AG04450 (cell line): Measurements from ENCODE around the gene AP2A2. TPM values are rescaled to one million over a fixed set of nuclear protein-coding genes. Genes with fewer than 3 reads are reported as not detected.

Experiments used
- CTCF ChIA-PET: fragments of 300-600, 350-600 bp; formaldehyde crosslinking; extraction: SDS; loops from one replicate; lab custom pipeline; 2022; ENCODE audit warnings: antibody characterized with exemption, inconsistent platforms; lab: Charles Lee
- POLR2A ChIA-PET: fragments of 350-600 bp; formaldehyde crosslinking; extraction: SDS; loops from one replicate; lab custom pipeline; 2021; ENCODE audit warnings: antibody characterized with exemption, inconsistent platforms; lab: Yijun Ruan, JAX
- DNase-seq: peaks from one replicate; pipeline ENCODE4 v3.0.0-alpha.2; 2011; ENCODE audit warnings: low read depth, low spot score
- H3K27ac ChIP-seq: one replicate; pipeline ENCODE4 v1.5.1; 2012; ENCODE audit warnings: low read depth, low read length, control low read depth
- H3K27me3 ChIP-seq: one replicate; pipeline ENCODE4 v1.6.0; 2012; ENCODE audit warnings: low read length; ENCODE audit not compliant: control insufficient read depth, insufficient read depth
- H3K4me3 ChIP-seq: 2 replicates; pipeline ENCODE4 v1.5.1; 2011; ENCODE audit warnings: mild to moderate bottlenecking, low read depth, low read length, control low read depth
- H3K9me3 ChIP-seq: 2 replicates; pipeline ENCODE4 v1.5.1; 2012; ENCODE audit warnings: low read length; ENCODE audit not compliant: control insufficient read depth, insufficient read depth
- polyA plus RNA-seq: library from polyadenylated mRNA; depleted of rRNA; stranded (reverse); fragments of >200 nt; gene quantifications from 2 replicates; pipeline ENCODE4 v1.2.3, GENCODE V29; 2011
- TF ChIP-seq, protein P1 (sequence below): IDR thresholded peaks from 2 replicates; pipeline ENCODE4 v1.5.1; 2011; ENCODE audit warnings: low read depth, low read length, control low read depth, inconsistent platforms

Gene AP2A2
- polyA plus RNA-seq, 1 experiment: 54.2 TPM

DNA sequence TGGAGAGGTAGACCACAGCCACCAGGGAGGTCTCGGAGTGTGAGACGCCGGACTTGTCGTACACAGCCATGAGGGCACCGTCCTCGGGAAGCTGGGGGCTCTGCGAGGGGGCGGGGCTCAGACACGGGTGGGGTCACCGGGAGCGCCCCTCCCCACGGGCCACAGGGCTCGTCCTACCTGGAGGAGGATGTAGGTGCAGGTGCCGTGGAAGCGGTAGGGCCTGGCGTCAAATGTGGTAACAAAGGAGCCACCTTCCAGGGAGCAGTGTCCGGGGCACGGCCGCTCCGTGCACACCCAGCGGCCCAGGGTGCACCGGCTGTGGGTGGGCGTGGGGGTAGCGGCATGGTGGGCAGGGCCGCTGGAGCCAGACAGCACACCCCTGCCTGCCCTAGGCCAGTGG, 103.4 kb downstream of the AP2A2 start:
- TF ChIP-seq, protein P1, sequence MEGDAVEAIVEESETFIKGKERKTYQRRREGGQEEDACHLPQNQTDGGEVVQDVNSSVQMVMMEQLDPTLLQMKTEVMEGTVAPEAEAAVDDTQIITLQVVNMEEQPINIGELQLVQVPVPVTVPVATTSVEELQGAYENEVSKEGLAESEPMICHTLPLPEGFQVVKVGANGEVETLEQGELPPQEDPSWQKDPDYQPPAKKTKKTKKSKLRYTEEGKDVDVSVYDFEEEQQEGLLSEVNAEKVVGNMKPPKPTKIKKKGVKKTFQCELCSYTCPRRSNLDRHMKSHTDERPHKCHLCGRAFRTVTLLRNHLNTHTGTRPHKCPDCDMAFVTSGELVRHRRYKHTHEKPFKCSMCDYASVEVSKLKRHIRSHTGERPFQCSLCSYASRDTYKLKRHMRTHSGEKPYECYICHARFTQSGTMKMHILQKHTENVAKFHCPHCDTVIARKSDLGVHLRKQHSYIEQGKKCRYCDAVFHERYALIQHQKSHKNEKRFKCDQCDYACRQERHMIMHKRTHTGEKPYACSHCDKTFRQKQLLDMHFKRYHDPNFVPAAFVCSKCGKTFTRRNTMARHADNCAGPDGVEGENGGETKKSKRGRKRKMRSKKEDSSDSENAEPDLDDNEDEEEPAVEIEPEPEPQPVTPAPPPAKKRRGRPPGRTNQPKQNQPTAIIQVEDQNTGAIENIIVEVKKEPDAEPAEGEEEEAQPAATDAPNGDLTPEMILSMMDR: no peak
- no peaks in the 10 kb centered on the region for H3K27me3 ChIP-seq
- no peak overlapping the region for H3K27ac ChIP-seq
- DNase-seq: no peak
- CTCF ChIA-PET: no interaction called here
- POLR2A ChIA-PET: interaction anchor here (1.0 kb wide), 1 partner anchor 12 kb away, joined by 3 read pairs; no protein-coding TSS in a partner anchor
- H3K4me3 ChIP-seq: no peak overlapping the region
- peaks cover 23% of the 10 kb centered on the region; the same call in 1 of the 2 replicates for H3K9me3 ChIP-seq

GRCh38 chr11:1029654-1030053, 104.0 kb downstream of the AP2A2 start:
- ChIA-PET CTCF (interaction anchor here (0.6 kb wide), 1 partner anchor 73 kb away, joined by 5 read pairs; no protein-coding TSS in a partner anchor), POLR2A (no interaction called here)
- DNase-seq: no peak
- H3K4me3 ChIP-seq: no peak overlapping the region
- H3K27ac ChIP-seq: no peak overlapping the region
- peaks cover 23% of the 10 kb centered on the region; the same call in 1 of the 2 replicates for H3K9me3 ChIP-seq
- TF ChIP-seq, protein P1: no peak
- no peaks in the 10 kb centered on the region for H3K27me3 ChIP-seq

- Histone ChIP-seq H3K27me3 (no peaks in the 10 kb centered on the region), H3K9me3 (peaks cover 23% of the 10 kb centered on the region; the same call in 1 of the 2 replicates), H3K4me3 (no peak overlapping the region), H3K27ac (no peak overlapping the region)
- DNase-seq: no peak
- TF ChIP-seq, protein P1: no peak
- ChIA-PET POLR2A (no interaction called here), CTCF (interaction anchor here (0.6 kb wide), 1 partner anchor 74 kb away, joined by 5 read pairs; no protein-coding TSS in a partner anchor)
Observed at GRCh38 chr11:1030086-1030485, 104.4 kb downstream of the AP2A2 start.

GRCh38 chr11:1030556-1030955, 104.9 kb downstream of the AP2A2 start:
- POLR2A ChIA-PET: no interaction called here
- no peak overlapping the region for H3K4me3 ChIP-seq
- H3K27me3 ChIP-seq: no peaks in the 10 kb centered on the region
- no peak overlapping the region for H3K27ac ChIP-seq
- no peak for DNase-seq
- H3K9me3 ChIP-seq: peaks cover 23% of the 10 kb centered on the region; the same call in 1 of the 2 replicates
- TF ChIP-seq, protein P1: no peak
- CTCF ChIA-PET: no interaction called here

DNA sequence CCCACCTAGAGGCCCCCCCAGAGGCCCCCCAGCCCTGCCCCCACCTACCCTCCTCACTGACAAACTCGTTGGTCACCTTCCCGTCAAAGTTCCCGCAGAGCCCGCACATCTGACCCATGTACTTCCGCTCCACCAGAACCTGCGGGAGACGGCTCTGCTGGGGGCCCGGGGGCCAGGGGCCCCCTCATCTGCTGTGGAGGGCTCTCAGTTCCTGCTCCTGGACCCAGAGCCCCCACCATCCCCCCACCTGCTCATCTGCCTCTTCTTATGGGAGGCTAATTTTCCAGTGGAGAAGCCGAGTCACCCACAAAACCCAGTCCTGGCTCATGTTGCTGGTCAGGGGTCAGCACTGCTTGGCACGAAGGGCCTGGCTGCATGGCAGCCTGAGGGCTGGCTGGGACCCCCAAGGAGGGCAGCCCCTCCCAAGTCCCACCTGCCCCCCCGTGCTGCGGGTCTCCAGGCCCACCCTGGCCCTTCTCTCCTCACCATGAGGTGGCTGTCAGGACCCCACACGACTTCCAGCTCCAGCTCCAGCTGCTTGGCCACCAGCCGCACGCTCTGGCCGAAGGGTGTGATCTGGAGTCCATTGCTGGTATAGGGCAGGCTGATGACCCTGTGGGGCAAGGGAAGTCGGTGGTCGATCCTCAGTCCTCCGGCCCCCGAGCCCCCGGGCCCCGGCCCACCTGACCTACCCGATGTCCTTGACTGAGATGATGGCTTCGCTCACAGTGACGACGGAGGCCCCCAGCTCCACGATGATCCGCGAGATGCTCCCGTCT, 105.6 kb downstream of the AP2A2 start:
- no peak for DNase-seq
- ChIA-PET CTCF (no interaction called here), POLR2A (no interaction called here)
- Histone ChIP-seq H3K4me3 (no peak overlapping the region), H3K27ac (no peak overlapping the region), H3K27me3 (no peaks in the 10 kb centered on the region), H3K9me3 (peaks cover 23% of the 10 kb centered on the region; the same call in 1 of the 2 replicates)
- TF ChIP-seq, protein P1: no peak
